A549 (cell line): ENCODE data around the gene AFF3. TPM values are rescaled to one million over a fixed set of nuclear protein-coding genes. Genes with fewer than 3 reads are reported as not detected.

ENCODE experiments used
- ATAC-seq, 2 experiments: fragments of 200-7000 bp in 1 of 2; fragments of >200 bp in 1 of 2; cut with Nextera tagmentation in 1 of 2; cut with Tn5 transposase in 1 of 2; 3 replicates each; pipeline versions ENCODE4 v1.8.0 to v1.9.1; 2018 to 2020; ENCODE audit warnings: mild to moderate bottlenecking in 1 of 2, moderate library complexity in 1 of 2
- CTCF ChIA-PET: fragments of 300-600 bp; sonication (Branson Sonifier 250); formaldehyde crosslinking; extraction: SDS; loops from one replicate; lab custom pipeline; 2021; ENCODE audit warnings: antibody characterized with exemption, inconsistent platforms; lab: Yijun Ruan, JAX
- POLR2A ChIA-PET: fragments of 350-600 bp; formaldehyde crosslinking; extraction: SDS; loops from one replicate; lab custom pipeline; 2021; ENCODE audit warnings: antibody characterized with exemption, inconsistent platforms; lab: Yijun Ruan, JAX
- DNase-seq, 2 experiments: peaks; one replicate each; pipeline versions ENCODE4 v3.0.0 to v3.0.0-alpha.2; 2011 to 2016; ENCODE audit warnings: low read depth in 1 of 2, low spot score in 1 of 2
- FAIRE-seq: peaks from 2 replicates; lab custom pipeline; 2011; peaks lifted over from hg19 to GRCh38; lab: Jason Lieb, UNC
- H3K27ac ChIP-seq, 2 experiments: fragments of >200 bp; sonication (Bioruptor Twin); formaldehyde crosslinking; 3 replicates each; pipeline ENCODE4 v1.5.1; 2016 to 2017
- H3K4me1 ChIP-seq: fragments of >200 bp; sonication (Bioruptor Twin); formaldehyde crosslinking; 3 replicates; pipeline ENCODE4 v1.6.1; 2016
- H3K4me2 ChIP-seq: fragments of >200 bp; sonication (Bioruptor Twin); formaldehyde crosslinking; 3 replicates; pipeline ENCODE4 v1.6.1; 2016
- H3K4me3 ChIP-seq: fragments of >200 bp; sonication (Bioruptor Twin); formaldehyde crosslinking; 3 replicates; pipeline ENCODE4 v1.5.1; 2016
- H3K9me3 ChIP-seq: fragments of >200 bp; sonication (Bioruptor Twin); formaldehyde crosslinking; 3 replicates; pipeline ENCODE4 v1.6.1; 2016
- BHLHE40 ChIP-seq: IDR thresholded peaks from 2 replicates; pipeline ENCODE4 v1.6.1; 2012; ENCODE audit warnings: low read depth, low read length, inconsistent platforms
- CBX2 ChIP-seq: fragments of 200-600 bp; sonication (generic); IDR thresholded peaks from 2 replicates; pipeline ENCODE4 v1.6.1; 2016; ENCODE audit warnings: low read depth, mild to moderate bottlenecking, borderline replicate concordance
- CBX8 ChIP-seq: fragments of 200-600 bp; sonication (generic); IDR thresholded peaks from 2 replicates; pipeline ENCODE4 v1.6.1; 2016
- CHD2 ChIP-seq: fragments of 150-350 bp; IDR thresholded peaks from 2 replicates; pipeline ENCODE4 v1.6.1; 2014; ENCODE audit warnings: low read length; ENCODE audit not compliant: partially characterized antibody
- EHMT2 ChIP-seq: fragments of 200-600 bp; sonication (generic); IDR thresholded peaks from 2 replicates; pipeline ENCODE4 v1.6.1; 2016; ENCODE audit warnings: antibody characterized with exemption, low read depth, mild to moderate bottlenecking, moderate library complexity
- HDAC2 ChIP-seq: fragments of 200-600 bp; sonication (generic); IDR thresholded peaks from 2 replicates; pipeline ENCODE4 v1.6.1; 2016
- HOXB5 ChIP-seq: fragments of 250-450 bp; sonication (Bioruptor Pico); IDR thresholded peaks from 2 replicates; pipeline ENCODE4 v1.5.0; 2020; ENCODE audit warnings: mild to moderate bottlenecking, moderate library complexity
- KDM1A ChIP-seq: fragments of 200-600 bp; sonication (generic); IDR thresholded peaks from 2 replicates; pipeline ENCODE4 v1.6.1; 2016; ENCODE audit warnings: low read depth, mild to moderate bottlenecking
- NR3C1 ChIP-seq: fragments of >200 bp; sonication (Bioruptor Twin); formaldehyde crosslinking; IDR thresholded peaks from 3 replicates; pipeline ENCODE4 v1.6.1; 2017
- POLR2AphosphoS2 ChIP-seq: conservative IDR thresholded peaks from 2 replicates; pipeline ENCODE4 v1.6.1; 2012; ENCODE audit warnings: low read length, improper control_type of control experiment, inconsistent platforms
- RAD21 ChIP-seq, 2 experiments: fragments of >200 bp in 1 of 2; sonication (Bioruptor Twin) in 1 of 2; formaldehyde crosslinking in 1 of 2; IDR thresholded peaks in 1 of 2; conservative IDR thresholded peaks in 1 of 2; 2 replicates in 1 of 2; 3 replicates in 1 of 2; pipeline ENCODE4 v1.6.1; 2012 to 2018; ENCODE audit warnings: inconsistent platforms in 1 of 2
- SMC3 ChIP-seq: fragments of >200 bp; sonication (Bioruptor Twin); formaldehyde crosslinking; IDR thresholded peaks from 3 replicates; pipeline ENCODE4 v1.6.1; 2018; ENCODE audit warnings: inconsistent platforms
- SREBF2 ChIP-seq: fragments of 450-650 bp; IDR thresholded peaks from 2 replicates; pipeline ENCODE4 v1.6.1; 2014; ENCODE audit warnings: mild to moderate bottlenecking, moderate library complexity
- ZSCAN20 ChIP-seq: fragments of 250-450 bp; sonication (Bioruptor Pico); IDR thresholded peaks from 2 replicates; pipeline ENCODE4 v1.8.0; 2022; ENCODE audit warnings: mild to moderate bottlenecking, moderate library complexity
- WGBS: methylation state at CpG from one replicate; pipeline ENCODE4 v1.1.6; 2017; ENCODE audit errors: missing lambda C conversion rate; 5-methylcytosine and 5-hydroxymethylcytosine counted together
- polyA plus RNA-seq, 4 experiments: library from polyadenylated mRNA; depleted of rRNA in 3 of 4; stranded (reverse); fragments of >200 nt; fragmentation: RNase III in 1 of 4; extraction: RNeasy Plus Mini Kit Qiagen cat#74134 plus additional on column Dnase treatment in 1 of 4; gene quantifications; 2 replicates in 3 of 4; 3 replicates in 1 of 4; pipeline ENCODE4 v1.2.3, GENCODE V29; 2011 to 2017
- TF ChIP-seq, protein P1 (sequence below): fragments of 450-650 bp; IDR thresholded peaks from 2 replicates; pipeline ENCODE4 v1.6.1; 2014; ENCODE audit warnings: antibody characterized with exemption
- TF ChIP-seq, protein P2 (sequence below): fragments of 150-350 bp; IDR thresholded peaks from 2 replicates; pipeline ENCODE4 v1.6.1; 2014; ENCODE audit warnings: low read depth, mild to moderate bottlenecking, low read length
- TF ChIP-seq, protein P3 (sequence below): fragments of 250-450 bp; sonication (Bioruptor Pico); IDR thresholded peaks from 2 replicates; pipeline ENCODE4 v1.5.0; 2021; ENCODE audit warnings: mild to moderate bottlenecking, moderate library complexity, borderline replicate concordance
- TF ChIP-seq, protein P4 (sequence below): fragments of 250-450 bp; sonication (Bioruptor Pico); IDR thresholded peaks from 2 replicates; pipeline ENCODE4 v1.5.0; 2020; ENCODE audit warnings: low read depth, mild to moderate bottlenecking, moderate library complexity

The AFF3 gene
- polyA plus RNA-seq, 2 of the 4 experiments (the other 2 are of a cell fraction), result not detected

DNA sequence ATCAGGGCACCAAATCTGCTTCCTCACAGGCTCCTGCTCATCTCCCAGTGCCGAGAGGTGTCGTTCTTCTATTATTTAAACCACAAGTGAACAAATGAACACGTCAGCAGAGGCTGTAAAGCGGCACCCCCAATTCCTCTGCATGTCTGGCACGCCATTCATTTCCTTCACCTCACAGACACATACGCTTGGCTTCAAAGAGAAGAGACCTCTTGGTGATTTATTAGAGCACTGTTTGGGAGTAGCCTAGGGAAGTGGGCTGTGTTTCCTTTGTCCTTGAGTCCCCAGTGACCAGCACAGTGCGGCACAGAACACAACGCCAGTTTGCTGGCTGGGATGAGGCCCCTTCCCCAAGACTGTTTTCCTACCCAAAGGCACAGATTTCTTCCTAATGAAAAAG lies 468.3 kb downstream of the AFF3 start:
- TF ChIP-seq CBX2 (no peak), NR3C1 (no peak), BHLHE40 (no peak)
- TF ChIP-seq, protein P1, sequence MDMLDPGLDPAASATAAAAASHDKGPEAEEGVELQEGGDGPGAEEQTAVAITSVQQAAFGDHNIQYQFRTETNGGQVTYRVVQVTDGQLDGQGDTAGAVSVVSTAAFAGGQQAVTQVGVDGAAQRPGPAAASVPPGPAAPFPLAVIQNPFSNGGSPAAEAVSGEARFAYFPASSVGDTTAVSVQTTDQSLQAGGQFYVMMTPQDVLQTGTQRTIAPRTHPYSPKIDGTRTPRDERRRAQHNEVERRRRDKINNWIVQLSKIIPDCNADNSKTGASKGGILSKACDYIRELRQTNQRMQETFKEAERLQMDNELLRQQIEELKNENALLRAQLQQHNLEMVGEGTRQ, result no peak
- TF ChIP-seq, all 56 proteins: peak for 0
- Histone ChIP-seq H3K4me1 (no peaks in the 10 kb centered on the region), H3K4me2 (no peak overlapping the region), H3K4me3 (no peak overlapping the region), H3K27ac (no peak overlapping the region), H3K9me3 (no peaks in the 10 kb centered on the region)
- DNase-seq, result no peak
- ChIA-PET POLR2A (no interaction called here), CTCF (no interaction called here)
- ATAC-seq, result no peak
- FAIRE-seq, result no peak
- 41% methylated on average over 8 of the region's 8 CpGs for WGBS

DNA sequence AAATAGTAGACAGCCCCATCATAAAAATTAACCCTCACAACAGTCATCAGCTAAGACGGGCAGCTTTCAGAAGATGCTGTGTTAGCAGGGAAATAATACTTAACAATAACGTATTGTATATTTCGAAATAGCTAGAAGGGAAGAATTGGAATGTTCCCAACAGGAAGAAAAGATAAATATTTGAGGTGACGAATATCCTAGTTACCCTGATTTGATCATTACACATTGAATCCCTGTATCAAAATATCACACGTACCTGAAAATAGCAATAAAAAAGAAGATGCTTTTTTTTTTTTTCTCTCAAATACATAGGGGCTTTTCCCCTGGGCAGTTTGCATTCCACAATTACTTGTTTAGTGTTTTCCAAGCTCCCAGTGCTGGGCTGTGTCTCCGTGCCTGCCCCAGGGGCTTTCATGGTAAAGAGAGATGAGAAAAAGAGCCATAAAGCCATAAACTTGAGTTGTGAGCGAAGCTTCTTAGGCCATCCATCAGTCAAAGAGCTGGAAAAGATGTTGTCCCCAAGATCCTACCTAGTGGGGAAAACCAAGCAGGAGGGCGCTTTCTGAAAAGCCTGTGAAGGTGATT lies 469.5 kb downstream of the AFF3 start:
- ChIA-PET CTCF (interaction anchor here (1.1 kb wide), 1 partner anchor 153 kb away, joined by 3 read pairs; no protein-coding TSS in a partner anchor), POLR2A (no interaction called here)
- H3K4me3 ChIP-seq, result no peak overlapping the region
- no peaks in the 10 kb centered on the region for H3K9me3 ChIP-seq
- ATAC-seq (no peak), DNase-seq (no peak), FAIRE-seq (no peak)
- TF ChIP-seq KDM1A, result no peak
- TF ChIP-seq CBX8, result no peak
- TF ChIP-seq, protein P2, sequence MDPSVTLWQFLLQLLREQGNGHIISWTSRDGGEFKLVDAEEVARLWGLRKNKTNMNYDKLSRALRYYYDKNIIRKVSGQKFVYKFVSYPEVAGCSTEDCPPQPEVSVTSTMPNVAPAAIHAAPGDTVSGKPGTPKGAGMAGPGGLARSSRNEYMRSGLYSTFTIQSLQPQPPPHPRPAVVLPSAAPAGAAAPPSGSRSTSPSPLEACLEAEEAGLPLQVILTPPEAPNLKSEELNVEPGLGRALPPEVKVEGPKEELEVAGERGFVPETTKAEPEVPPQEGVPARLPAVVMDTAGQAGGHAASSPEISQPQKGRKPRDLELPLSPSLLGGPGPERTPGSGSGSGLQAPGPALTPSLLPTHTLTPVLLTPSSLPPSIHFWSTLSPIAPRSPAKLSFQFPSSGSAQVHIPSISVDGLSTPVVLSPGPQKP, result no peak
- TF ChIP-seq CHD2, result no peak
- TF ChIP-seq POLR2AphosphoS2, result no peak
- no peak for TF ChIP-seq RAD21 (conservative IDR thresholded peaks at IDR 0.05 in 1 of 2, IDR thresholded peaks at IDR 0.05 in 1 of 2)
- TF ChIP-seq SREBF2, result no peak
- TF ChIP-seq, protein P3, sequence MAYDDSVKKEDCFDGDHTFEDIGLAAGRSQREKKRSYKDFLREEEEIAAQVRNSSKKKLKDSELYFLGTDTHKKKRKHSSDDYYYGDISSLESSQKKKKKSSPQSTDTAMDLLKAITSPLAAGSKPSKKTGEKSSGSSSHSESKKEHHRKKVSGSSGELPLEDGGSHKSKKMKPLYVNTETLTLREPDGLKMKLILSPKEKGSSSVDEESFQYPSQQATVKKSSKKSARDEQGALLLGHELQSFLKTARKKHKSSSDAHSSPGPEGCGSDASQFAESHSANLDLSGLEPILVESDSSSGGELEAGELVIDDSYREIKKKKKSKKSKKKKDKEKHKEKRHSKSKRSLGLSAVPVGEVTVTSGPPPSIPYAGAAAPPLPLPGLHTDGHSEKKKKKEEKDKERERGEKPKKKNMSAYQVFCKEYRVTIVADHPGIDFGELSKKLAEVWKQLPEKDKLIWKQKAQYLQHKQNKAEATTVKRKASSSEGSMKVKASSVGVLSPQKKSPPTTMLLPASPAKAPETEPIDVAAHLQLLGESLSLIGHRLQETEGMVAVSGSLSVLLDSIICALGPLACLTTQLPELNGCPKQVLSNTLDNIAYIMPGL (CRISPR knock-in tag), result no peak
- TF ChIP-seq ZSCAN20 (CRISPR knock-in tag), result no peak
- TF ChIP-seq EHMT2, result no peak
- TF ChIP-seq HOXB5 (CRISPR knock-in tag), result no peak
- TF ChIP-seq, protein P4, sequence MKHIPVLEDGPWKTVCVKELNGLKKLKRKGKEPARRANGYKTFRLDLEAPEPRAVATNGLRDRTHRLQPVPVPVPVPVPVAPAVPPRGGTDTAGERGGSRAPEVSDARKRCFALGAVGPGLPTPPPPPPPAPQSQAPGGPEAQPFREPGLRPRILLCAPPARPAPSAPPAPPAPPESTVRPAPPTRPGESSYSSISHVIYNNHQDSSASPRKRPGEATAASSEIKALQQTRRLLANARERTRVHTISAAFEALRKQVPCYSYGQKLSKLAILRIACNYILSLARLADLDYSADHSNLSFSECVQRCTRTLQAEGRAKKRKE (CRISPR knock-in tag), result no peak
- no peak for TF ChIP-seq HDAC2
- TF ChIP-seq SMC3, result no peak
- no peaks in the 10 kb centered on the region for H3K4me1 ChIP-seq
- WGBS, result 27% methylated on average over 8 of the region's 8 CpGs
- H3K27ac ChIP-seq, result no peak overlapping the region
- H3K4me2 ChIP-seq, result no peak overlapping the region
